ACC112 (cell line): ENCODE results near the gene TNS1.
A peak's percentile ranks its signal among the peaks of the same experiment; 100 is the strongest.

Experiments
- H2AFZ ChIP-seq: fragments of 200-600 bp; sonication (generic); one replicate; pipeline ENCODE4 v1.6.0; 2017; ENCODE audit warnings: antibody characterized with exemption, low read length; ENCODE audit not compliant: unreplicated experiment
- H3K27ac ChIP-seq: fragments of 200-600 bp; sonication (generic); 2 replicates; pipeline ENCODE4 v1.5.1; 2014; ENCODE audit warnings: low read depth, mild to moderate bottlenecking, antibody characterized with exemption, low read length, moderate library complexity
- H3K27me3 ChIP-seq: fragments of 200-600 bp; sonication (generic); 2 replicates; pipeline ENCODE4 v1.6.1; 2014; ENCODE audit warnings: mild to moderate bottlenecking, antibody characterized with exemption, low read length, moderate library complexity, mixed read lengths; ENCODE audit not compliant: insufficient read depth
- H3K36me3 ChIP-seq: fragments of 200-600 bp; sonication (generic); 2 replicates; pipeline ENCODE4 v1.6.1; 2016; ENCODE audit warnings: mild to moderate bottlenecking, antibody characterized with exemption, low read length, moderate library complexity, mixed read lengths; ENCODE audit not compliant: insufficient read depth
- H3K4me1 ChIP-seq: fragments of 200-600 bp; sonication (generic); one replicate; pipeline ENCODE4 v1.6.1; 2016; ENCODE audit warnings: low read length, mixed read lengths; ENCODE audit not compliant: insufficient read depth, unreplicated experiment, control insufficient read depth
- H3K4me3 ChIP-seq: fragments of 200-600 bp; sonication (generic); 2 replicates; pipeline ENCODE4 v1.5.1; 2014; ENCODE audit warnings: mild to moderate bottlenecking, low read depth, low read length
- H3K79me2 ChIP-seq: fragments of 200-600 bp; sonication (generic); one replicate; pipeline ENCODE4 v1.6.0; 2016; ENCODE audit warnings: low read length; ENCODE audit not compliant: control insufficient read depth, unreplicated experiment, insufficient read depth

Gene TNS1

GRCh38 chr2:217916504-217917254 is 86.1 kb downstream of the TNS1 start:
- H3K27me3 ChIP-seq, result no peaks in the 10 kb centered on the region
- H3K27ac ChIP-seq, result no peak overlapping the region
- H2AFZ ChIP-seq, result no peak overlapping the region
- no peaks in the 10 kb centered on the region for H3K36me3 ChIP-seq
- H3K4me1 ChIP-seq, result peaks cover 52% of the 10 kb centered on the region
- H3K4me3 ChIP-seq, result no peak overlapping the region
- peaks cover 49% of the 10 kb centered on the region for H3K79me2 ChIP-seq

- H3K79me2 ChIP-seq, result peaks cover 41% of the 10 kb centered on the region
- no peak overlapping the region for H3K4me3 ChIP-seq
- no peak overlapping the region for H3K27ac ChIP-seq
- H3K27me3 ChIP-seq, result no peaks in the 10 kb centered on the region
- H2AFZ ChIP-seq, result no peak overlapping the region
- peaks cover 52% of the 10 kb centered on the region for H3K4me1 ChIP-seq
- no peaks in the 10 kb centered on the region for H3K36me3 ChIP-seq
Observed at GRCh38 chr2:217915706-217916105, 87.1 kb downstream of the TNS1 start.

GRCh38 chr2:217914878-217915277 is 87.9 kb downstream of the TNS1 start:
- H2AFZ ChIP-seq, result no peak overlapping the region
- no peak overlapping the region for H3K27ac ChIP-seq
- no peaks in the 10 kb centered on the region for H3K27me3 ChIP-seq
- H3K4me1 ChIP-seq, result peaks cover 52% of the 10 kb centered on the region
- H3K79me2 ChIP-seq, result peaks cover 41% of the 10 kb centered on the region
- no peaks in the 10 kb centered on the region for H3K36me3 ChIP-seq
- H3K4me3 ChIP-seq, result no peak overlapping the region

DNA sequence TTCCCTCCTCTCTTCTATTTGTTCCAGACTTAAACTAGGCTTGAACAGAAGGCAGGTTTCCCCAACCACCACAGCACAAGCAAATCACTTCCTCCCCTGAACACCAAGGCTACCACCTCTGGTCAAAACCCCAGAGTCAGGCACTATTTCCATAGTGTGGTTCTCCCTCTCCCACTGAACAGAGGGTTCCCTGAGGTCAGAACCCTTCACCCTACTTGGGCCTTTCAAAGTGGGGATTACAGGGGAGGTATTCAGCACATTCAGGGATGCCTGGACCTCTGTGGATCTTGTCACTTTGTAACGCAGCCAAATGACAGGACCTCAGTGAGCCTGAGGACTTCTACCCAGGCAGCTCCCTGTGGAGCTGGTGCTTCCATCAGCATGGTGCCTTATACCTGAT is 88.7 kb downstream of the TNS1 start:
- H3K79me2 ChIP-seq, result peaks cover 44% of the 10 kb centered on the region
- H3K4me1 ChIP-seq, result peaks cover 45% of the 10 kb centered on the region
- H3K36me3 ChIP-seq, result no peaks in the 10 kb centered on the region
- no peak overlapping the region for H2AFZ ChIP-seq
- H3K27ac ChIP-seq, result no peak overlapping the region
- no peaks in the 10 kb centered on the region for H3K27me3 ChIP-seq
- H3K4me3 ChIP-seq, result no peak overlapping the region

DNA sequence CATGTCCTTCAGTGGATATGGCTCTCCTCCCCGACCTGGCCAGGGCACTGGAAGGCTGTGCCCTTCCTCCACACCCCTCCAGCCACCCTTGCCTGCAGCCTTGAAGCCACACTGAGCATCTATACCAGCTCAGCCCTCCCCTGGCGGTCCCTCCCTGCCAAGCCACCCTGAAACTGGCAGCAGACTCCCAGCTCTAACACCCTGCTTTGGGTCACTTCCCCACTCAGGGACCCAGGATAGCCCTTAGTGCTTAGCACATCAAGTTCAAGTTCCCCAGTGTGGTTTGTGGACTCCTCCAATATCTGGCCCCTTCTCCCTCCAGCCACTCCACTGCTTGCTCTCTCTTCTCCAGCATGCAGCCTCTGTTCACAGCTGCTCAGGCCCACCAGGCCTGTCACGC is 89.4 kb downstream of the TNS1 start:
- Histone ChIP-seq H3K36me3 (no peaks in the 10 kb centered on the region), H3K27me3 (no peaks in the 10 kb centered on the region), H3K4me3 (no peak overlapping the region), H3K79me2 (peaks cover 46% of the 10 kb centered on the region), H2AFZ (no peak overlapping the region), H3K4me1 (peaks cover 41% of the 10 kb centered on the region), H3K27ac (no peak overlapping the region)

- Histone ChIP-seq H3K4me1 (peaks cover 41% of the 10 kb centered on the region), H3K4me3 (no peak overlapping the region), H2AFZ (no peak overlapping the region), H3K27ac (peak overlapping the region; percentile 53), H3K79me2 (peaks cover 50% of the 10 kb centered on the region), H3K36me3 (no peaks in the 10 kb centered on the region), H3K27me3 (no peaks in the 10 kb centered on the region)
Observed at GRCh38 chr2:217912098-217913024, 90.4 kb downstream of the TNS1 start.

DNA sequence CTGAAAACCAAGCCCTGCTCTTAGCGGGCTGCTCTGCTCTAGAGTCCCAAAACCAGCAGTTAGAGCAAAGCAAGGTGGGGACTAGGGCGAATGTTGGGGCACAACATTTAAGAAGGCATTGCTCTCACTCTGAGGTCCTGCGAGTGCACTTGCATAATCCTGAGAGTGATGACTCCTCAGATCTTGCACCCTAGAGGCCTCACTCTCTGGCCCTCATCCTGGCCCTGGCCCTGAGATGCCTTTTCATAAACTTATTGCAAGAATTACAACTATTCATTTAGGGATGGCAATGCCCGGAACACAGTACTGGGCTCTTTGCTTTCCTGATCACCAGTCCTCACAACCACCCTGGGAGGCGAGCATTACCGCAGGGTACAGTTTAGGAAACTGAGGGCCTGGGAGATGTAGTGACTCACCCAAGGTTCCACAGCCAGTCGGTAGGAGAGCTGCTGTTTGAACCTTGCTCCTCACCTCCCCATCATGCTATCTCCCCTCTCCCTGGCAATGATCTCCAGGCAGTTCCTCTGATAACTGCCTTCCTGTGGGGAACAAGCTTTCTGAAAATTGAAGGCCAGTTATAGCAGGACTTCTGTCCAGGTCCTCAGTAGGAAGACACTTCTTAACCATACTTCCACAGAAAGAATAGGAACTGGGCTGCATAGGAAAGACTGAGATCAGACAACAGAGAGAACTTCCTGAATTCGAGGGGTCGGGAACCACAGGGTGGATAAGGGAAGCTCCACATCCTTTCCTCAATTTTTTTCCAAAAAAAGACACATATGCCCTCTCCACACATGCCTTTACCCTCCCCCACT is 91.3 kb downstream of the TNS1 start:
- Histone ChIP-seq H3K27ac (peak overlapping the region; percentile 53), H3K4me3 (no peak overlapping the region), H3K27me3 (no peaks in the 10 kb centered on the region), H3K79me2 (peaks cover 44% of the 10 kb centered on the region), H3K36me3 (no peaks in the 10 kb centered on the region), H2AFZ (no peak overlapping the region), H3K4me1 (peaks cover 41% of the 10 kb centered on the region)

DNA sequence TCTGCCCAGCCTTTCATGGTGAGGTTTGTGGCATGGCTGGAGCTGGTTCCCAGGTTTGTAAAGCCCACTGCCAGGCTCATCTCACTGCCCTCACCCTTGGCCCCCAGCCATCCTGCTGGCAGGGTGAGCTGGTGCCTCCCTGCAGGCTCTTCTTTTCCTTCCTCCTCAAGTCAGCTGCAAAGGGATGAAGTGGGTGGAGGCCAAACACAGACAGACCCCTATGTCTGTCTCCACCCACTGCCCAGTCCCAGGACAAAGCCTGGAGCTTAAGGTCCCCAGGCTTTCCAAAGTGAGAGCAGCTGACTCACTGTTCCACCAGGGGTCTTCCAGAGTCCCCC is 92.0 kb downstream of the TNS1 start:
- Histone ChIP-seq H3K36me3 (no peaks in the 10 kb centered on the region), H3K4me3 (no peak overlapping the region), H3K27ac (peak overlapping the region; percentile 53), H3K27me3 (no peaks in the 10 kb centered on the region), H3K4me1 (peaks cover 41% of the 10 kb centered on the region), H2AFZ (no peak overlapping the region), H3K79me2 (peaks cover 41% of the 10 kb centered on the region)

- Histone ChIP-seq H3K4me3 (no peak overlapping the region), H3K4me1 (peaks cover 48% of the 10 kb centered on the region), H3K36me3 (no peaks in the 10 kb centered on the region), H2AFZ (no peak overlapping the region), H3K79me2 (peaks cover 32% of the 10 kb centered on the region), H3K27me3 (no peaks in the 10 kb centered on the region), H3K27ac (no peak overlapping the region)
Observed at GRCh38 chr2:217909156-217909820, 93.5 kb downstream of the TNS1 start.

- Histone ChIP-seq H3K27me3 (no peaks in the 10 kb centered on the region), H3K36me3 (no peaks in the 10 kb centered on the region; the same call in 1 of the 2 replicates), H2AFZ (no peak overlapping the region), H3K4me3 (no peak overlapping the region), H3K27ac (no peak overlapping the region), H3K79me2 (peaks cover 26% of the 10 kb centered on the region), H3K4me1 (peaks cover 52% of the 10 kb centered on the region)
Observed at GRCh38 chr2:217908544-217908943, 94.3 kb downstream of the TNS1 start.
